ENCODE measurements around the gene ELMO1. TPM values are rescaled to one million over a fixed set of nuclear protein-coding genes. Genes with fewer than 3 reads are reported as not detected.

Gene ELMO1
- total and polyA plus RNA-seq, 10 of the 15 experiments (the other 5 are each of a cell fraction or from before 2014, with no cell fraction given): 22.6 to 85.9 (median 56.6) TPM

GRCh38 chr7:37032258-37032601, 416.4 kb downstream of the ELMO1 start:
- DNase-seq (ENCODE audit: low read depth, low spot score) (no peak), ATAC-seq (no peak), FAIRE-seq (no peak)
- no peak overlapping the region for H2AFZ ChIP-seq (ENCODE audit: control insufficient read depth, low read depth, low read length)
- 96% methylated on average over 4 of the region's 4 CpGs for WGBS (ENCODE audit: insufficient coverage, insufficient replicate concordance, low lambda C conversion rate, missing lambda C conversion rate)
- no peaks in the 10 kb centered on the region for H3K79me2 ChIP-seq (ENCODE audit: control insufficient read depth, insufficient read depth, low read length)
- TF ChIP-seq MAX (IDR thresholded peaks at IDR 0.05; ENCODE audit: low read depth, low read length): no peak
- no peak for TF ChIP-seq HSF1 (IDR thresholded peaks at IDR 0.05; ENCODE audit: low read depth, low read length)
- TF ChIP-seq KAT2A (conservative IDR thresholded peaks at IDR 0.05; ENCODE audit: control insufficient read depth, low read depth, low read length): no peak
- no peak for TF ChIP-seq EED (IDR thresholded peaks at IDR 0.05; ENCODE audit: low read depth)
- no peak for TF ChIP-seq E4F1 (IDR thresholded peaks at IDR 0.05; ENCODE audit: borderline replicate concordance, partially characterized antibody)
- no peak for TF ChIP-seq ZNF384 (IDR thresholded peaks at IDR 0.05; ENCODE audit: borderline replicate concordance, low read depth, low read length)
- ChIA-PET CTCF (no interaction called here), POLR2A (no interaction called here), SMC1A (ENCODE audit: uncharacterized antibody, unreplicated experiment) (no interaction called here), RAD21 (ENCODE audit: unreplicated experiment) (no interaction called here)
- H3K4me1 ChIP-seq (ENCODE audit: control insufficient read depth, insufficient read depth, low read length): no peaks in the 10 kb centered on the region
- H3K27ac ChIP-seq (ENCODE audit: control insufficient read depth, insufficient read depth): no peak overlapping the region
- in situ Hi-C loops (cut with MboI) (no loop called here), intact Hi-C loops (cut with micrococcal nuclease; ENCODE audit: unreplicated experiment) (no loop called here)
- H3K36me3 ChIP-seq (ENCODE audit: control insufficient read depth in 2 of 2, insufficient read depth in 2 of 2, low read length in 1 of 2): no peaks in the 10 kb centered on the region; a peak in 1 of 4 replicates
- no peak overlapping the region for H3K4me2 ChIP-seq (ENCODE audit: control insufficient read depth, insufficient read depth)
- no peaks in the 10 kb centered on the region for H3K9me3 ChIP-seq (replicated peaks; ENCODE audit: control insufficient read depth, insufficient read depth, low read length)
- no peaks in the 10 kb centered on the region for H4K20me1 ChIP-seq (ENCODE audit: control insufficient read depth, insufficient read depth)
- no peak overlapping the region for H3K9ac ChIP-seq (ENCODE audit: control insufficient read depth, insufficient read depth, low read length)
- H3K4me3 ChIP-seq: no peak overlapping the region
- H3K27me3 ChIP-seq (replicated peaks in 1 of 2; ENCODE audit: control insufficient read depth in 2 of 2, insufficient read depth in 2 of 2, low read length in 1 of 2): no peaks in the 10 kb centered on the region
- BruUV-seq (replicated peaks): no TSS peak

All from GM12878 (cell line).